ENCODE measurements around the gene PRKAG2.

The PRKAG2 gene

DNA sequence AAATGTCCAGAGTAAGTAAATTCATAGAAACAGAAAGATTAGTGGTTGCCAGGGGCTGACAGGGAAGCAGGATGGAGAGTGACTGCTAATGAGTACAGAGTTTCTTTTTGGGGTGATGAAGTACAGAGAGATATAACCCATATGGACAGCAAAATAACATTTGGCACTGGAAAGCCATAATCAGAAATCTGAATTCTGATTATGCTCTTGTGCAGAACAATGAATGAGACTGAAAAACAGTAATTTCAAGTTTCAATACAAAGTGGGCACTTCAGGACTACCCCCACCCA, 361.7 kb downstream of the PRKAG2 start:
- no peak for DNase-seq (ENCODE audit: low spot score)

DNA sequence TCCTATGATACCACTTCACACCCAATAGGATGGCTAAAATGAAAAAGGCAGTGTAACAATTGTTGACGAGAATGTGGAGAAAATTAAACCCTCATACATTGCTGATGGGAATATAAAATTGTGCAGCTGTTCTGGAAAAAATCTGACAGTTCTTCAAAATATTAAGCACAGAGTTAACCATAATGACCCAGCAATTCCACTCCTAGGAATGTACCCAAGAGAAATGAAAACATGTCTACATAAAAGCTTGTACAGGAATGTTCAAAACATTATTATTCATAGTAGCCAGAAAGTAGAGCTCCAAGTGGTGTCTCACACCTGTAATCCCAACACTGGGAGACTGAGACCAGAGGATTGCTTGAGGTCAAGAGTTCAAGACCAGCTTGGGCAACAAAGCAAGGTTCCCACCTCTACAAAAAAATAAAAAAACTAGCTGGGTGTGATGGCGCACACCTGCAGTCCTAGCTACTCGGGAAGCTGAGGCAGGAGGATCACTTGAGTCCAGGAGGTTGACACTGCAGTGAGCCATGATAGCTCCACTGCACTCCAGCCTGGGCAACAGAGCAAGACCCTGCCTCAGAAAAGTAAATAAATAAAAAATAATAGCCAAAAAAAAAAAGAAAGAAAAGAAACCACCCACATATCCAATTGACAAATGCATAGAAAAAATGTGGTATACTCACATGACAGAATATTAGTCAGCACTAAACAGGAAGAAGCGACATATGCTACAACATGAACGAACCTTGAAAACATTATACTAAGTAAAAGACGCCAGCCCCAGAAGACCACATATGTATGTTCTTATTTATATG, 362.2 kb downstream of the PRKAG2 start:
- DNase-seq (ENCODE audit: low spot score) = no peak

DNA sequence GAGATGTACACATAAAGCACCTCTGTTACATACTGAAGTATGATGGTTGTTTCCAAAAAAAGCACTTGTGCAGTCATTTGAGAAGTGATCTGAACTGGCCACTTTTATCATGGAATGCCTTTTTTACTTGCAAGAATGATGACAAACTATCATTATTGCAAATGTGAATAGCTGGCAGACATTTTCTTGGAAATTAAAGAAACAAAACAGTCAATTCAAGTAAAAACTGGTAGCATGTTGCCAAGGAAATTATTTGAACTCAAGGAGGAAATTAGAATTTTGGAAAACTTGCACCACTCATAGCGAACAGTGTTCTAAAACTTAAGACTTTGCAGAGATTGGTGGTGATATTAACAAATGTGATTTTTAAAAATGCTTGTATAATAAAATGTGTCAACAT, 363.8 kb downstream of the PRKAG2 start:
- DNase-seq (ENCODE audit: low spot score) = no peak

DNA sequence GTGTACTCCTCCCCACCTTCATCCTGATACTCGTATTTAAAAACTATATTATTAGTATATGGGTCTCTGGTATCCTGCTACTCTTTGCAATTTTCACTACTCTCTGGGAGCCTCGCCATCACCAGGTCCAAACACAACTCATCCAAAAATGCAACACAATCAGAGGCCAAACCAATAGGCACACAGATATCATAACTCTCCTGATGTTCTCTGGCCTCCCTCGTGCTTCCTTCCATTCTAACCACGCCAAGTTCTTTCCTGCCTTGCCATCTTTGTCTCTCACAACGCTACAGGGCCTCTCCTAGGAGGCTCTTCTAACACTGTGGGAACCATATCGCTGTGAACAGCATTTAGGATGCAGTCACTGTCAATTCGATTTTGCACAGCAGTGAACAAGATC, 364.6 kb downstream of the PRKAG2 start:
- DNase-seq (ENCODE audit: low spot score) = no peak

DNA sequence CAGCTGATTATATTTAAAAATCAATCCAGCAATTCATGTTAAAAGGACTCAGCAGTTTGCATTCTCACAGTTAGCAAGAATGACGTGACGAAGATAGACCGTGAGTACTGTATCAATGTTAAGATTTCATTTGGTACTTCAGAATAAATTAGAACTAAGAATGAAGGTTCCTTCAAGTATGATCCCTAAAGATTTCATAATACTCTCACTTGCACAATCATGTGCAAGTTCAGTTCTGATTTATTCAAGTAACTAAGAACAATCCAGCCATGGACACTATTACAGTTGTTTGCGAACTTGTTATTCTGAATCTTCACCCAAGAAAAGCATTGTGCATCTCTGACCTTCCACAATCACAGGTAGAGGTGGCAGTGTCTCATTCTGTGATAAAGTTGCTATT, 365.0 kb downstream of the PRKAG2 start:
- no peak for DNase-seq (ENCODE audit: low spot score)

DNA sequence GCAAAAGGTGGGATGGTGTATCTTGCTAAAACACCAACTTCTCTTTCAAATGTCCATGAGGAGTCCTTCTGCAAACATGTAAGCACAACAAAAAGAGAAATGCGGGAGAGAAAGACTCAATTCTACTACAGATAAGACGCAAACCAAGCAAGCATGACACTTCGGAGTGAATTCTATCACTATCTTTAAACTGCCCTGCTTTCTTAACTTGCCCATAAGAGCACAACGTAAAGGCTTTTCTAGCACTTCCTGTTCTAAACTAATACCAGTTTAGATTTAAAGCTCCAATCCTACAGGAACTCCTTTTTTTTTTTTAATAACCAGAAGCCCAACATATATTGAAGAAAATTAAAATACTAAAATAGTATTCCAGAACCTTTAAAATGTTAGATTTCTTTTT, 365.6 kb downstream of the PRKAG2 start:
- DNase-seq (ENCODE audit: low spot score) = no peak

DNA sequence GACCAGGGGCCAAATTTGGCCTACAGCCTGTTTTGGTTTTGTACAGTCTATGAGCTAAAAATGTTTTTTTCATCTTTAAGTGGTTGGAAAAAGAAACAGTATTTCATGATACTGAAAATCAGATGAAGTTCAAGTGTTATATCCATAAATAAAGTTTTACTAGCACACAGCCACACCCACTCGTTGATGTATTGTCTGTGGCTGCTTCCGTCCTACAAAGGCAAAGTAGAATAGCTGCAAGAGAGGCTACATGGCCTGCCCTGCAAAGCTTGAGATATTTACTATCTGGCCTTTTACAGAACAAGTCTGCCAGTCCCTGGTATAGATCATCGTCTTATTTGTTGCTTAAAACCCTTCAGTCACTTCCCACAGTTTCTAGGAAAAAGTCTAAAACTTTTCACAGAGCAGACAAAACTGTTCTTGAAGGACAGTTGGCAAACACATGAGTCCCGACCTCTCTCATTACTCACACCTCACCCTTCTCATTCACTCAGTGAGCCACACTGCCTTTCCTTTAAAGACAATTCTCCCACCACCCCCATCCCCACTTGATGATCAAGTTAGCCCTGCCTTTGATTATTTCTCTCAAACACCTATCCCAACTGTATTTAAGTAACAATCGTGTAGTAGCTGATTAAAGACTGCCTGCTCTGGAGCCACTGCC, 367.1 kb downstream of the PRKAG2 start:
- DNase-seq (ENCODE audit: low spot score) = no peak

DNA sequence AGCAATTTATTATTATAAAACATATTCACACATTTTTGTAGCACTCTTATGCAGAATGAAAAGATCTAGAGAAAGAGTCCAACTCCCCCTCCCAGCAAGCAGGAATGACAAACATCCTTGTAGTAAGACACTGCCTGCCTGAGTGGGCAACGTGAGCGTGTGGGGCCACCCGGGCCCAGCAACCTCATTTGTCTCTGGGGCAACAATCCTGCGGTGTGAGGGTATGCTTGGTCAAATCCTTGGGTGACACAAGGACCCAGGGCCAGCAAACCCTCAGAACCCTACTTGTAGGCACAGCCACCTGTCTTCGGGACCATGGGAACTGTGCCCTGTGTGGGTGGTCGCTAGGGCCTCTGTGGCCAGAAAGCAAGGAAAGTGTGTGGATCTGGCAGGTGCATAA, 367.9 kb downstream of the PRKAG2 start:
- no peak for DNase-seq (ENCODE audit: low spot score)

DNA sequence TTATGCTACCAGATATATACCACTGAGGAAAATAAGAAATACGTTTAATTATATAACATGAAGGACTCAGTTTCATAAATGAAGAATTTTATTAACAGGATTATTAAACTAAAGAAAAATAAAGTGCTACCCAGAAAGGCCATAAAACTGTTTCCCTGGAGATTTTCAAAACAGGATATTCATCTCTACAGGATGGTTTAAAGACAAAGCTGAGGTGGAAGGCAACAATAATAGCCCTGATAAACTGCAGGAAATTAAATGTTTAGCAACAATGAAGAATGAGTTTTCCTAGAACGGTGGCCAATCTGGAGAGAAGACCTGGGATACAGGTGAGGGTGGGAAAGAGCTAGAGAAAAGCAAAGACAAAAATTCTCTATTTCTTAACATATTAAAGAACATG, 369.1 kb downstream of the PRKAG2 start:
- no peak for DNase-seq (ENCODE audit: low spot score)

DNA sequence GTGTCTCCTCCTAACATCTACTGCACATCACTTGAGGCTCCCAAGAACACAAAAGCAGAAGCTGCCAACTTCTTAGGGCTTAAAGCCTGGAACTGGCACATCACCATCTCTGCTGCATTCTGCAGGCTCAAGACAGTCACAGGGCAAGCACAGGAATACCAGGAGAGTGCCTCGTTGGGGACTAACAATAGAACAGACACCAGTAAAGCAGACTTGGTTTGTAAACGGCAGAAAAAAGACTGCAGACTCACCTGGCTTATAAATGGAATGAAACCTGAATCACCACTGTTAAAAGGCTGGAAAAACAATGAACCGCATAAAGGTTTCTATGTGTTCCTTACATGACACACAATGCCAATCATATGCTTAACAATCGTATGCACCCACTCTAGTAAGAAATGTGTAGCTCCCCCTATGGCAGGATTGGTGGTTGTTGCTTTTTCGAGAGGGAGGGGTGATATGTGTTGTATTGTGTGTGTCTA, 370.0 kb downstream of the PRKAG2 start:
- DNase-seq (ENCODE audit: low spot score) = no peak
